ENCODE data around the gene RMC1.

- no peak for TF ChIP-seq CTCF (CRISPR knock-in tag; IDR thresholded peaks at IDR 0.05)
- no peak for TF ChIP-seq MLLT10 (CRISPR knock-in tag; IDR thresholded peaks at IDR 0.05)
- no peak for TF ChIP-seq POLR2A (IDR thresholded peaks at IDR 0.05; ENCODE audit: insufficient read depth in 1 of 2, low read depth in 2 of 2, low read length in 2 of 2)
- TF ChIP-seq NCOA2 (CRISPR knock-in tag; IDR thresholded peaks at IDR 0.05), result no peak
Observed at GRCh38 chr18:23523429-23524212, 20.3 kb downstream of the RMC1 start.

Data from HepG2 (cell line).